HG03558 (cell line): ENCODE measurements around the gene COPS6.

Experiments
- ATAC-seq: cut with Tn5 transposase; IDR thresholded peaks from one replicate; pipeline ENCODE4 v1.9.1; 2021; ENCODE audit warnings: moderate number of reproducible peaks; ENCODE audit not compliant: unreplicated experiment; ENCODE audit errors: extremely low read depth

The COPS6 gene

DNA sequence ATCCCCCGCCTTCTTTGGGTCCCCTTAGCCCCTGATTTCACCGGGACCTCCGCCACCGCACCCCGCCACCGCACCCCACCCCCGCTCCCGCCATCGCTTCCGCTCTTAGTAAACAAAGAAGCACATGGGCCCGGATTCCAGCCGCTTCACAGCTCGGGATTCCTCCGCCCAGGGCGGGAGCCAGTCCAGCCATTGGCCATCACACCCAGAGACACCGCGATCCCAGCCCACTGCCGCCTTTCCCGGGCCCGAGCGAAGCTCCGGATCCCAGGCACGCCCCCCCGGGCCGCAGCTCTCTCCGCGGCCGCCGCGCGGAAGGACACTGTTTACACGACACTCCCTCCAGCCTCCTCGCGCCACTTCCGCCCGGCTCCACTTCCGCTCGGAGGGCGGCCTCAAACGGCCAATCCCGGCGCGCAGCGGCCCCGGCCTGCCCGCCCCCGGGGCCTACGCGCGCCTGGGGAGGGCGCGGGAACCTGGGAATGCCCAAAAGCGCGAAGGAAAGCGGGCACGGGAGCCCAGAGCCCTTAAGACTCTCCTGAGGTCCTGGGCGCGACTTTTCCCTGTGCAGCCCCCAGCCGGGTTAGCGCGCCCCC lies 11.7 kb downstream of the COPS6 start:
- ATAC-seq, result peak; percentile 51

DNA sequence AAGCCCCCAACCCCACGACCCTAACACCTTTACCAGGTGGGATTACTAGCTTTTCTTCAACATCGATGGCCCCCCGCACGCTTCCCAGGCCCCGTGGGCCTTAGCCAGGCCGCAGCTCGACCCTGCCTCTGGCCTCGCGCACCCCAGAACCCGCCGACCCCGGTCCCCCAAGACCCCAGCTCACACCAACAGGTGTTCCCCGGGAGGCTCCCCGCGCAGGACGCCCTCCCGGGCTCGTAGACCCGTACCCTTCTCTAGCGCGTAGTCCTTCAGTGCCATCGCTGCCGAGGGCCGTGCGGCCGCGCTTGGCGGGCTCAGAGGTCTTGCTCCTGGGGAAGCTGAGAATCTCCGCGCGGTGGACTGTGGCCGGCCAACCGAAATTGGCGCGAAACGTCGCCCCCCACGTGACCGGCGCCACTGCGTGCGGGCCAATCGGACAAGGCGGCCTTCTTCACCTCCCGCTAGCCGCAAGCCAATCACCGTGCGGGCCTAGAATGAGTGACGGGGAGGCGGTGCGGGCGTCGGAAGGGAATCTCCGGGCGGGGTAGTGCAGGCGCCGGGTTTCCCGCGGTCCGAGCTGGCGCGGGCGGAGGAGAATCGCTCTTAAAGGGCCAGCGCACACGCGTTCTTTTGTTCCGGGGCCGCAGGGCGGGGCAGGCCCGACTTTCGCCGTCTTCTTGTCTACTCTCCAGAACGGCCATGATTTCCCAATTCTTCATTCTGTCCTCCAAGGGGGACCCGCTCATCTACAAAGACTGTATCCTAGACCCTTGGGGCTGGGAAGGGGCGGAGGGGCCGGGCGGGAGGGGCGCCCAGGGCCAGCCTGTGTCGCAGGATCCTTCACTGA lies 12.5 kb downstream of the COPS6 start, which contains the start of the genes AP4M1 and MCM7:
Gene AP4M1, plus strand, starts transcription at position 628 of the 847 bp plus-strand sequence. Its CDS starts 72 bp downstream, at position 700.
Gene MCM7, minus strand, starts transcription at position 382 of the 847 bp plus-strand sequence. Its CDS starts 103 bp downstream, at position 279.
- ATAC-seq, result peak; percentile 50

DNA sequence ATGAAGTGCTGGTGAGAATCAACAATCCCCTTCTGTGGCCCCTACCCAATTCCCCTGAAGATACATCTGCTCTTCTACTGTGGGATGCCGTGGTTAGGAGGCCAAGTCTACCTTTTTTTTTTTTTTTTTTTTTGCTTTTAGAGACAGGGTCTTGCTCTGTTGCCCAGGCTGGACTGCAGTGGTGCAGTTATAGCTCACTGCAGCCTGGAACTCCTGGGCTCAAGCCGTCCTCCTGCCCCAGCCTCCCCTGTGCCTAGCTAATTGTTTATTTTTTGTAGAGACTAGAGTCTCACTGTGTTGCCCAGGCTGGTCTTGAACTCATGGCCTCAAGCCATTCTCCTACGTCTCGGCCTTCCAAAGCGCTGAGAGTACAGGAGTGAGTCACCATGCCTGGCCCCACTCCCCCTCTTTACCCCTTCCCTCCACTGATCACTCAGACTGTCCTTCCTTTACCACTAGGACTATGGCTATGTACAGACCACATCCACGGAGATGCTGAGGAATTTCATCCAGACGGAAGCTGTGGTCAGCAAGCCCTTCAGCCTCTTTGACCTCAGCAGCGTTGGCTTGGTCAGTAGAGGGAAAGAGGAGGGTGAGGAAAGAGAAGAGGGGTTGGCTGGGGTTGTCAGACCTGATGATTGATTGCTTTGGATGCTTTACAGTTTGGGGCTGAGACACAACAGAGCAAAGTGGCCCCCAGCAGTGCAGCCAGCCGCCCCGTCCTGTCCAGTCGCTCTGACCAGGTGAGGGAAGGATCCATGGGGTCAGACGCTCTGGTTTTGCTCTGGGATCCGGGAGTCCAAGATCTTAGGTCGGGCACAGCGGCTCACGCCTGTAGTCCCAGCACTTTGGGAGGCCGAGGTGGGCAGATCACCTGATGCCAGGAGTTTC lies 14.4 kb downstream of the COPS6 start:
- no peak for ATAC-seq

DNA sequence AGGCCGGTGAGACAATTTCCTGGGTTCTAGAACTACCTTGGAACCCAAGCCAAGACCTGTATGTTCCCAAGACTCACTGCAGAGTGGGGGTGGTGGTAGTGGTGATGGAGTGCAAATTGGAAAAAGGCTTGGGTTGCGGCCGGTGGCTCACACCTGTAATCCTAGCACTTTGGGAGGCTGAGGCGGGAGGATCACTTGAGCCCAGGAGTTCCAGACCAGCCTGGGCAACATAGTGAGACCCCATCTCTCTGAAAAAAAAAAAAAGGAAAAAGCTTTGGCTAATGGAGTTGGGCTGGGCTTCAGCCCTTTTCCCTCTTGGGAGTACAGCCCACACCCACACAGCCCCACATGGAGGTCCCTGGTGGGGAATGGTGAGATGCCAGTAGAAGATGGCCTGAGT lies 16.8 kb downstream of the COPS6 start:
- no peak for ATAC-seq

DNA sequence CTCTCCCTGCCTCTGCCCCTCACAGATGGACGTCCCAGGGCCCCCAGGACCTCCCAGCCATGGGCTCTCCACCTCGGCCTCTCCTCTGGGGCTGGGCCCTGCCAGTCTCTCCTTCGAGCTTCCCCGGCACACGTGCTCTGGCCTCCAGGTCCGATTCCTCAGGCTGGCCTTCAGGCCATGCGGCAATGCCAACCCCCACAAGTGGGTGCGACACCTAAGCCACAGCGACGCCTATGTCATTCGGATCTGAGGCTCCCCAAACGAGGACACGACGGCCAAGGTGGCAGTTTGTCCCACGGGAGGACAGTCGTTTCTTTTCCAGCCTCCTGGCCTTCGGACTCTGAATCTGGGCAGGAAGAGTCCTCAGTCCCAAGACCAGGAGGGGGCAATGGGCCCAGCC lies 17.9 kb downstream of the COPS6 start:
- ATAC-seq, result no peak

DNA sequence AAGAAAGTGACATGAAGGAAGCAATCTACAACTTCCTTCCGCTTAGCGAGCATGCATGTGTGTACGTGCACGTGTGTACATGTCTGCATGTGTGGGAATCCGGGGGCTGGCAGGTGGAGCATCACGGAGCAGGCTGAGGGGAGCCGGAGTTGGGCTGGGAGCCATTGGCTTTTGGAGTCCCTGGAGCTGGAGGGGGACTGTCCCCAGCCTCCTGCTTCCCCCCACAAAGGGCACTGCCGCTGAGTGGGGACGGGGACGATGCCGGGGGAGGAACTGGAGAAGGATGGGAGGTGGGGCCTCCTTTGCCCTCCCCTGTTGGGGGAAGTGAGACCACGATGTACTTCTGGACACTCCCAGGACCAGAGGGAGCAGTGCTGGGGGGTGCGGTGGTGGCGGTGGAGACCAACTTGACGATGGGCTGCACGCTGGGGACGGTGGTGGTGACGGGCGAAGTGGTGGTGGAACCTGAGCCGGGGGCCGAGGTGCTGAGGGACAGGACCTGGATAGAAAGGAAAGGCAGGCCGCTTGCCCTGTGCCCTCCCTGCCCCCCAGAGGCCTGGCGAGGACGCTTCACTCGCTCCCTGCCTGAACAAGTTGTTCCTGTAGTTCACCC lies 18.5 kb downstream of the COPS6 start:
- ATAC-seq, result no peak

DNA sequence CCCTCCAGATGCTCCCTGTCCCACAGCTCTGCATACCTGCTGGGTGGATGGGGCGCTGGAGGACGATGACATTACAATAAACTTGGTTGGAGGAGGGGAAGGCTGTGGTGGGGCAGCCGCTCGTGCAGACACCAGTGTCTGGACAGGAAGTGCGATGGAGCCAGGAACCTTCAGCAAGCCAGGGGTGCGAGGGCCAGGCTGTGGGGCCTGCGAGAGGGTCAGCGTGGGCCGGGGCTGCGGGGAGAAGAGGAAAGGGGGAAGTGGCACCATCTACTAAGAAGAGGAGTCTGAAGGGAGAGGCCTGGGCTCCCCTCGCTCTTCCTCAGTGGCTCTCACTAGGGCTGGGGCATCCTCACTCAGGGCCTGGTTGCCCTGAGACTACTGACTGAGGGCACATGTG lies 19.1 kb downstream of the COPS6 start:
- ATAC-seq, result no peak

DNA sequence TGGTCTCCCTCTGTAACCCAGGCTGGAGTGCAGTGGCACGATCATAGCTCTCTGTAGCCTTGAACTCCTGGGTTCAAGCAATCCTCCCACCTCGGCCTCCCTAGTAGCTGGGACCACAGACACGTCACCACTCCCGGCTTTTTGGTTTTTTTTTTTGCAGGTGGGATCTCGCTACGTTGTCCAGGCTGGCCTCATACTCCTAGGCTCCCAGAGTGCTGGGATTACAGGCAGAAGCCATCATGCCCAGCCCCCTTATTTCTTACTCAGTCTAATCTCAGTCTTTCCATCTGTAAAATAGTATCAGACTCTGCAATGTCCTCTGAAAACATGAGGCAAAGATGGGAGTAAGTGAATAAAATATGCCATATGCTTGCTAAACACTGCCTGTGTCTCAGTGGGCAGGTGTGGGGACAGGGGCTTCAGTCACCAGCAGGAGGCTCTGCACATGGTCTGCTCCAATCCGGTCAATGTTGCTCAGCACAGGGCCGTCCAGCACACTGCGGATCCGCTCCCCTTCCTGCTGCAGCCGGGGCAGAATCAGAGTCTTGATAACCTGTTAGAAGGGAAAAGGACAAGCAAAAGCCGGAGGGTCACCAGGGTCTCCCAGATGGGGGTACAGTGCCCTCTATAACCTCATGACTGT lies 20.9 kb downstream of the COPS6 start:
- ATAC-seq, result no peak

DNA sequence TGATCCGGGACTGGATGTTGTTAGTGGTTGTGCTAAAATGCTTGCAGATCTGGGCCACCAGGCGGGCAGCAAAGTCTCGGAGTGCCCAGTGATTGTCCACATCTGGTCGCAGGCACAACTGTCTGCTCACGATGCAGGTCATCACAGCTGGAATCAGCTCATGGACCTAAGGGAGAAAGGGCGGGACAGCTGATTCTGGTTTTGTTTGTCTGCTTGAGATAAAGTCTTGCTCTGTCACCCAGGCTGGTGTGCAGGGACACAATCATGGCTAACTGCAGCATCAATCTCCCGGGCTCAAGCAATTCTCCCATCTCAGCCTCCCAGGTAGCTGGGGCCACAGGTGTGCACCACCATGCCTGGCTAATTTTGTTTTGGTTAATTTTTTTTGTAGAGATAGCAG lies 22.4 kb downstream of the COPS6 start:
- no peak for ATAC-seq

DNA sequence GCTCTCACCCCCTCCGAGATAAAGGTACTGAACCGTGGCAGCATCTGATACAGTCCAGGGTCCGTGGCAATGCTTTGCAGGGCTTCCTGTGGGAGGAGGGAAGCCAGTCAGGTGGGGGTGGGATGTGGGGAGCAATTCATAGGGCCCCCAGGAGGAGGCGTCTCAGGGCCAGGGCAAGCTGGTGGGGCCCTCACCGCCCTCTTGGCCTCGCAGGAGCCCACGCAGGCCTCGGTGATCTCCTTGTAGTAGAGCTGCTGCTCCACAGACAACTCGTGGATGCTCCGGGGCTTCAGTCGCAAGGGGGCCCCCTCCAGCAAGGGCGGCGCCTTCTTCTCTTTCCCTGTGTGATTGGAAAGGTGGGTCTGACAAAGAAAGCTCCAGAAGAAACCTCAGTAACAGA lies 23.1 kb downstream of the COPS6 start:
- no peak for ATAC-seq

DNA sequence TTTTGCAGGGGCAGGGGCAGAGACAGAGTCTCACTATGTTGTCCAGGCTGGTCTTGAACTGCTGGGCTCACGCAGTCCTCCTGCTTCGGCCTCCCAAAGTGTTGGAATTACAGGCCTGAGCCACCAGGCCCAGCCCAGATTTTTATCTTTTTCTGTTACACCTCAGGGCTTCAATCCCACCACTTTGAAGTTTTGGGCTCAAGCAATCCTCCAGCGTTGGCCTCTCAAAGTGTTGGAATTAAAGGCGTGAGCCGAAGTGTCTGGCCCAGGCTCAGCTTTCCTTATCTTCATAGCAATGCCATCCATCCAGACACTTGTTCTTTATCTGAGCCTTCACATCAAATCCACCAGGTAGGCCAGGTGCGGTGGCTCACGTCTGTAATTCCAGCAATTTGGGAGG lies 26.3 kb downstream of the COPS6 start:
- no peak for ATAC-seq

DNA sequence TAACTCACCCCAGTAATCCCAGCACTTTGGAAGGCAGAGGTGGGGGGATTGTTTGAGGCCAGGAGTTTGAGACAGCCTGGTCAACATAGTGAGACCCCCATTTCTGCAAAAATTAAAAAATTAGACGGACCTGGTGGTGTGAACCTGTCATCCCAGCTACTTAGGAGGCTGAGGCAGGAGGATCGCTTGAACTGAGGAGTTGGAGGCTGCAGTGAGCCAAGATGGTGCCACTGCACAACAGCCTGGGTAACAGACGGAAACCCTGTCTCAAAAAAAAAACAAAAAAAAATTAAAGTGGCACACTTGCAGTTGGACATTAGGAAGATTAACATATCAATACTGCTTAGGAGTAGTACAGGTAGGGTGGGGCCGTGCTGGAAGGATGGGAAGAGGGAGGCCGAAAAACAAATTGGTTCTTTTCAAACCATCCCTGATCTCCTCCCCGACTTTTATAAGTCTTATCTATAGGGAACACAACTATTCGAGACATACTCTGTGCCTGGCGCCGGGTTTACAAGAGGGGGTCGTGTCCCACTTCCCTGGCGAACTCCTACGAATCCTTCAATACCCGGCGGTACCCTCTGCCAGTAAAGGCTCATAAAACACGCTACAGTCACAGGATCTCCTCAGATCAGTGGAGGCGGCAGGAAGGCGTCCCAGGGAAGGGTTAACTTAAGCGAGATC lies 29.8 kb downstream of the COPS6 start:
- no peak for ATAC-seq

DNA sequence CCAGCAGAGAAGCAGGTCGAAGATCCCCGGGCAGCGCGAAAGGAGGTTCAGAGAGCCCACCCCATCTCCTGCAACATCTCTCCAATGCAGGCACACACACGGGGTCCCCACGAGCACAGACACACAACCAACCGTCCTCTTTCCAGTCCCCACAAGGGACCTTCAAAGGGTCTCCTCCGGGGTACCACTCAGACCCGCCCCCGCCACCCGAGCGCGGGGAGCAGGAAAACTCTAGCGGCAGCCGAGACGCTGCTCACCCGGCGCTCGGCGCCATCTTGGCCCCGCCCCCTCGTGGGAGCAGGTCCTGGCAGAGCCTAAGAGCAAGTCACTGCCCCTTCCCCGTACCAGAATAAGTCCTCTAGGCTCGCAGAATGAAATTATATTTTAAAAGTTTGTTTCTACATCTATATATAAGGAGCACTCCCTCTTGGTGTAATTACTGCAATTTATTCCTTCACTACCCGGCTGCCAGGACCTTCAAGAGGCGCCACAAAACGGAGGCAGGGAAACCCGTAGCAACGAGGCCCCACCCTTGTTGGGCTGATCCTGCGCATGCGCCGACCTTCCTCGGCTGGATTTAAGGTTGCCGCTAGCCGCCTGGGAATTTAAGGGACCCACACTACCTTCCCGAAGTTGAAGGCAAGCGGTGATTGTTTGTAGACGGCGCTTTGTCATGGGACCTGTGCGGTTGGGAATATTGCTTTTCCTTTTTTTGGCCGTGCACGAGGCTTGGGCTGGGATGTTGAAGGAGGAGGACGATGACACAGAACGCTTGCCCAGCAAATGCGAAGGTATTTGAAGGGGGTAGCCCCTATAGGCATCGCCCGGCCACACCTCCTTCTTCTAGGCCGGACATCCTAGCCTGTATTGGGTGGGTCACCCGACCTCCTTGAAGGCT lies 30.6 kb downstream of the COPS6 start, which contains the start of the genes CNPY4 and TAF6:
Gene CNPY4, plus strand, starts transcription at position 563 of the 898 bp plus-strand sequence. Its CDS starts 111 bp downstream, at position 674.
Gene TAF6, minus strand, starts transcription at position 287 of the 898 bp plus-strand sequence. CDS start 5,149 bp downstream, outside the sequence.
- peak; percentile 43 for ATAC-seq

DNA sequence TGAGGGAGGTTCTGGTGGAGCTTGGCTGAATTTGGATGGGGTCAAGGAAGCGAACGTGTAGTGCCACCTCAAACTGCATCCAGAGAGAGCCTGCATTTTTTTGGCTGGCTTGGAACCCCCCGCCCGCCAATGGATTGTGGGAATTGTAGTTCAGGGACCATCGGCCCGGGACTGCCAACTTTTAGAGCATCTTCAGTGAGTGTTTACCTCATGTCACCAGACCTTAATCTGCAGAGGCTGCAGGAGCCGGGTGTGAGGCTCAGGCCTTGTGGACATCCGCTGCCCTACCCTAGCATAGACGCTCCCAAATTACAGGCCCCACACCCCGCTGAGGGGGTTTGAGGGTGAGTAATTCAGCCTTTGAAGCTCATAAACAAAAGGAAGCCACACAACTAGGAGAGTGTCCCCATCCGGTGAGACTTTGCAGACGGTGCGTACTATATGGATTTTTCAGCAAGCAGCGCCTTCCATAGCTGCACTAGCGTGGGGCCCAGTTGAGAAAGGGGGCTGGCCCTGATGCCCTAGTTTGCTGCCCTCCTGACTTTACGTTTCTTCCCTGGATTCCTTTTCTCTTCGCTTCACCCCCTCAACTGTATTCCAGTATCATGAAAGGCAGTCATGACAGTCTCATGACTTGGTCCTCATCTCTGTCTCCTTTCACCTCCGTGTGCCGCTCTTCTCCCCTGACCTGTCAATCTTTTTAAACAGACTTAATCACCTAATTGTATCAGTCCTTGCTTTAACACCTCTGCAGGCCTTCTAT lies 31.4 kb downstream of the COPS6 start:
- no peak for ATAC-seq

DNA sequence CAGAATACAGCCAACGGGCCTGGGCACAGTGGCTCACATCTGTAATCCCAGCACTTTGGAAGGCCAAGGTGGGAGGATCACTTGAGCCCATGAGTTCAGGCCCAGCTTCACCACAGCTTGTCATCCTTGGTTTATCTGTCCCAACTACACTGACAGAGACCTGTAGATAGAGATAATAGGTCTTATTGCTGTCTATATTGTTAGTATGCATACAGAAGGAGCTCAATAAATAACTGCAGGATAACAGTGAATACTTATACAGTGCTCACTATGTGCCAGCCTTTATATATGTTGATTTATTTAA lies 31.9 kb downstream of the COPS6 start:
- ATAC-seq, result no peak

DNA sequence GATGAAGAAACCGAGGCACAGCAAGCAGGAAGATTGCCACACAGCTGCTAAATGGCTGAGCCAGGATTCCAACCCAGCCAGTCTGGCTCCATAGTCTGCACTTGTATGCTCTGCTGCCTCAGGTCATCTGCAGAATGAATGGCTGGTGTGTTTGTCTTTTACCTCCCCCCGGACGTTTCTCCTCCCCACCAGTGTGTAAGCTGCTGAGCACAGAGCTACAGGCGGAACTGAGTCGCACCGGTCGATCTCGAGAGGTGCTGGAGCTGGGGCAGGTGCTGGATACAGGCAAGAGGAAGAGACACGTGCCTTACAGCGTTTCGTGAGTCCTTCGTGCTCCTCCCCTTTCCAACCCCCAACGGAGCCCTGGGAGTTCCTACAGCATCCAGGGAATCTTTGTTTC lies 33.3 kb downstream of the COPS6 start:
- ATAC-seq, result no peak

DNA sequence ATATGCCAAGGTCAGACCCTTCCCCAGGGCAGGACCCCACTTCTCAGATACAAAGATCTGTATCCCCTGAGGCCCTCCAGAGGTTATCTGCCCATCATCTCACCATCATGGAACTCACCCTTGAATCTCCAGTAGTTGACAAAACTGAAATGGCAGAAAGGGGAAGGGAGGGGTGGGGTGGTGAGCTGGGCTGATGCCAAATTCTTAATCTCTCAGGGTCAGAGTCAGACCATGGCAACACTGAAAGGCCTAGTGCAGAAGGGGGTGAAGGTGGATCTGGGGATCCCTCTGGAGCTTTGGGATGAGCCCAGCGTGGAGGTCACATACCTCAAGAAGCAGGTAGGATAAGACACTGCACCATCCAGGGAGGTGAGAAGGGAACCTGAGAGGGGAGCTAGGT lies 33.8 kb downstream of the COPS6 start:
- no peak for ATAC-seq
